ENCODE data around the gene DCDC1. TPM values are rescaled to one million over a fixed set of nuclear protein-coding genes. Genes with fewer than 3 reads are reported as not detected.

The DCDC1 gene
- 1 to 10 TPM in 3 of 4 donors, under 1 TPM in 1; 0.97 to 4.9 (median 4.5) TPM for polyA plus RNA-seq (ENCODE audit: insufficient read length in 4 of 4)

- peak; percentile 81 to 89 (median 87) for DNase-seq (ENCODE audit: low read depth in 4 of 4, low spot score in 3 of 4)
Observed at GRCh38 chr11:31369348-31370329, at the start of gene DCDC1, which contains the start of gene DNAJC24. DCDC1 (minus strand) TSS chr11:31369739; CDS start chr11:31328280, 41,459 bp downstream. DNAJC24 (plus strand) TSS chr11:31369860; CDS start chr11:31370749, 889 bp downstream.

GRCh38 chr11:31419138-31419537 lies 49.6 kb upstream of the DCDC1 start:
- no peak for DNase-seq (ENCODE audit: low read depth in 4 of 4, low spot score in 3 of 4)

- DNase-seq (ENCODE audit: low read depth in 4 of 4, low spot score in 3 of 4) = no peak
Observed at GRCh38 chr11:31417816-31418215, 48.3 kb upstream of the DCDC1 start.

GRCh38 chr11:31417357-31417756 lies 47.8 kb upstream of the DCDC1 start:
- no peak for DNase-seq (ENCODE audit: low read depth in 4 of 4, low spot score in 3 of 4)

GRCh38 chr11:31415435-31415834 lies 45.9 kb upstream of the DCDC1 start:
- no peak for DNase-seq (ENCODE audit: low read depth in 4 of 4, low spot score in 3 of 4)

GRCh38 chr11:31414338-31414737 lies 44.8 kb upstream of the DCDC1 start:
- DNase-seq (ENCODE audit: low read depth in 4 of 4, low spot score in 3 of 4) = no peak

- no peak for DNase-seq (ENCODE audit: low read depth in 4 of 4, low spot score in 3 of 4)
Observed at GRCh38 chr11:31412946-31413345, 43.4 kb upstream of the DCDC1 start.

GRCh38 chr11:31408201-31408600 lies 38.7 kb upstream of the DCDC1 start:
- DNase-seq (ENCODE audit: low read depth in 4 of 4, low spot score in 3 of 4) = no peak

GRCh38 chr11:31404614-31405013 lies 35.1 kb upstream of the DCDC1 start:
- no peak for DNase-seq (ENCODE audit: low read depth in 4 of 4, low spot score in 3 of 4)

GRCh38 chr11:31397239-31397834 lies 27.8 kb upstream of the DCDC1 start:
- DNase-seq (ENCODE audit: low read depth in 4 of 4, low spot score in 3 of 4) = no peak

GRCh38 chr11:31387379-31387778 lies 17.8 kb upstream of the DCDC1 start:
- no peak for DNase-seq (ENCODE audit: low read depth in 4 of 4, low spot score in 3 of 4)

GRCh38 chr11:31383116-31383515 lies 13.6 kb upstream of the DCDC1 start:
- DNase-seq (ENCODE audit: low read depth in 4 of 4, low spot score in 3 of 4) = no peak

- no peak for DNase-seq (ENCODE audit: low read depth in 4 of 4, low spot score in 3 of 4)
Observed at GRCh38 chr11:31375879-31376278, 6.3 kb upstream of the DCDC1 start.

- DNase-seq (ENCODE audit: low read depth in 4 of 4, low spot score in 3 of 4) = no peak
Observed at GRCh38 chr11:31366795-31367194, 2.7 kb downstream of the DCDC1 start.

GRCh38 chr11:31361743-31362142 lies 7.8 kb downstream of the DCDC1 start:
- DNase-seq (ENCODE audit: low read depth in 4 of 4, low spot score in 3 of 4) = no peak

- DNase-seq (ENCODE audit: low read depth in 4 of 4, low spot score in 3 of 4) = no peak
Observed at GRCh38 chr11:31355817-31356216, 13.7 kb downstream of the DCDC1 start.

- no peak for DNase-seq (ENCODE audit: low read depth in 4 of 4, low spot score in 3 of 4)
Observed at GRCh38 chr11:31355131-31355530, 14.4 kb downstream of the DCDC1 start.

- no peak for DNase-seq (ENCODE audit: low read depth in 4 of 4, low spot score in 3 of 4)
Observed at GRCh38 chr11:31351168-31351567, 18.4 kb downstream of the DCDC1 start.

GRCh38 chr11:31340903-31341572 lies 28.5 kb downstream of the DCDC1 start:
- no peak for DNase-seq (ENCODE audit: low read depth in 4 of 4, low spot score in 3 of 4)

- DNase-seq (ENCODE audit: low read depth in 4 of 4, low spot score in 3 of 4) = no peak
Observed at GRCh38 chr11:31337806-31338205, 31.7 kb downstream of the DCDC1 start.

- DNase-seq (ENCODE audit: low read depth in 4 of 4, low spot score in 3 of 4) = no peak
Observed at GRCh38 chr11:31328697-31329096, 40.8 kb downstream of the DCDC1 start.

Measured in left renal pelvis (tissue), 4 donors.